OCI-LY1 (cell line): ENCODE measurements around the gene KRTAP29-1.

Source experiments
- H2AFZ ChIP-seq: fragments of 200-600 bp; sonication (generic), shearing (Covaris generic); 2 replicates; pipeline ENCODE4 v1.6.0; 2014; ENCODE audit warnings: antibody characterized with exemption, mild to moderate bottlenecking, low read length
- H3F3A ChIP-seq: fragments of 200-600 bp; sonication (generic), shearing (Covaris generic); 2 replicates; pipeline ENCODE4 v1.6.0; 2014; ENCODE audit warnings: mild to moderate bottlenecking, antibody characterized with exemption, low read length, moderate library complexity; ENCODE audit not compliant: insufficient read depth
- H3K27ac ChIP-seq: fragments of 200-600 bp; sonication (generic); 2 replicates; pipeline ENCODE4 v1.5.1; 2014; ENCODE audit warnings: low read length, mixed run types, mild to moderate bottlenecking, low read depth; ENCODE audit not compliant: poor library complexity, severe bottlenecking
- H3K27me3 ChIP-seq: fragments of 200-600 bp; sonication (generic); 2 replicates; pipeline ENCODE4 v1.6.0; 2014; ENCODE audit warnings: antibody characterized with exemption, mild to moderate bottlenecking, low read length, moderate library complexity; ENCODE audit not compliant: insufficient read depth
- H3K36me3 ChIP-seq: fragments of 200-600 bp; sonication (generic); 2 replicates; pipeline ENCODE4 v1.6.1; 2014; ENCODE audit warnings: mild to moderate bottlenecking, antibody characterized with exemption, low read length, moderate library complexity, mixed read lengths; ENCODE audit not compliant: insufficient read depth
- H3K4me1 ChIP-seq: fragments of 200-600 bp; sonication (generic); 2 replicates; pipeline ENCODE4 v1.5.1; 2014; ENCODE audit warnings: mild to moderate bottlenecking, low read length, moderate library complexity; ENCODE audit not compliant: insufficient read depth, severe bottlenecking
- H3K4me2 ChIP-seq: fragments of 200-600 bp; sonication (generic), shearing (Covaris generic); 2 replicates; pipeline ENCODE4 v1.6.1; 2014; ENCODE audit warnings: low read length
- H3K4me3 ChIP-seq: fragments of 200-600 bp; sonication (generic); 2 replicates; pipeline ENCODE4 v1.5.1; 2014; ENCODE audit warnings: low read length, low read depth, mild to moderate bottlenecking, mixed read lengths; ENCODE audit not compliant: poor library complexity, severe bottlenecking
- H3K79me2 ChIP-seq: fragments of 200-600 bp; shearing (Covaris generic); 2 replicates; pipeline ENCODE4 v1.6.1; 2016; ENCODE audit warnings: mixed run types, low read length, mixed read lengths; ENCODE audit not compliant: insufficient read depth
- H3K9ac ChIP-seq: fragments of 200-600 bp; sonication (generic), shearing (Covaris generic); 2 replicates; pipeline ENCODE4 v1.6.1; 2014; ENCODE audit warnings: mild to moderate bottlenecking, low read length, mixed read lengths
- H3K9me2 ChIP-seq: fragments of 200-600 bp; sonication (generic), shearing (Covaris generic); 2 replicates; pipeline ENCODE4 v1.6.1; 2014; ENCODE audit warnings: low read depth, mild to moderate bottlenecking, low read length, mixed read lengths
- H3K9me3 ChIP-seq: fragments of 200-600 bp; shearing (Covaris generic); 2 replicates; pipeline ENCODE4 v1.6.1; 2014; ENCODE audit warnings: low read length, mixed read lengths
- H4K20me1 ChIP-seq: fragments of 200-600 bp; sonication (generic), shearing (Covaris generic); 2 replicates; pipeline ENCODE4 v1.6.0; 2016; ENCODE audit warnings: mild to moderate bottlenecking, low read length; ENCODE audit not compliant: insufficient read depth
- EZH2 ChIP-seq: fragments of 200-600 bp; sonication (generic), shearing (Covaris generic); IDR thresholded peaks from 2 replicates; pipeline ENCODE4 v1.8.0; 2017; ENCODE audit warnings: borderline replicate concordance, mixed run types, mild to moderate bottlenecking, antibody characterized with exemption, low read length, moderate library complexity, mixed read lengths
- TF ChIP-seq, protein P1 (sequence below): fragments of 200-600 bp; sonication (generic), shearing (Covaris generic); IDR thresholded peaks from 2 replicates; pipeline ENCODE4 v1.5.1; 2017; ENCODE audit warnings: mild to moderate bottlenecking, antibody characterized with exemption, low read length, moderate library complexity, mixed read lengths

The KRTAP29-1 gene

DNA sequence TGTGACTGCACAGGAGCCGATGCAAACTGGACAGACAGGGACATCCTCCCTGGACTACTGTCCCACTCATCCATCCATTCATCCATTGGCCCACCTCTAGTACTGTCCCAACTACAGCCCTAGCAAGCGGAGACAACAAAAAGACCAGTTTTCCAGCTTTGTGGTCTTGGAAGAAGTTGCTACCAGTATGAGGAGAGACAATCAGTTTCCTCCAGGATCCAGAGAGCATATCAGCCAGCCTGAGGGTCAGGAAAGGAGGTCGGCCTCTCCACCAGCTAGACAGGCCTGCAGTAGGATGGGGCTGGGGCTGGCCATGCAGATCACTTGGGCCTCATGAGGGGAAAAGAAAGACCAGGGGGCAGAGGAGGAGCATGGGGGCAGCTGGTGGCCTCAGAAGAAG lies 31.2 kb upstream of the KRTAP29-1 start:
- Histone ChIP-seq H3K9me2 (no peaks in the 10 kb centered on the region), H3K4me1 (no peaks in the 10 kb centered on the region), H4K20me1 (no peaks in the 10 kb centered on the region), H3K4me2 (no peak overlapping the region), H3K36me3 (no peaks in the 10 kb centered on the region), H3K79me2 (no peaks in the 10 kb centered on the region), H3K4me3 (no peak overlapping the region), H3F3A (no peaks in the 10 kb centered on the region), H2AFZ (no peak overlapping the region), H3K27ac (no peak overlapping the region), H3K27me3 (no peaks in the 10 kb centered on the region), H3K9ac (no peak overlapping the region), H3K9me3 (no peaks in the 10 kb centered on the region)
- no peak for TF ChIP-seq EZH2
- TF ChIP-seq, protein P1, sequence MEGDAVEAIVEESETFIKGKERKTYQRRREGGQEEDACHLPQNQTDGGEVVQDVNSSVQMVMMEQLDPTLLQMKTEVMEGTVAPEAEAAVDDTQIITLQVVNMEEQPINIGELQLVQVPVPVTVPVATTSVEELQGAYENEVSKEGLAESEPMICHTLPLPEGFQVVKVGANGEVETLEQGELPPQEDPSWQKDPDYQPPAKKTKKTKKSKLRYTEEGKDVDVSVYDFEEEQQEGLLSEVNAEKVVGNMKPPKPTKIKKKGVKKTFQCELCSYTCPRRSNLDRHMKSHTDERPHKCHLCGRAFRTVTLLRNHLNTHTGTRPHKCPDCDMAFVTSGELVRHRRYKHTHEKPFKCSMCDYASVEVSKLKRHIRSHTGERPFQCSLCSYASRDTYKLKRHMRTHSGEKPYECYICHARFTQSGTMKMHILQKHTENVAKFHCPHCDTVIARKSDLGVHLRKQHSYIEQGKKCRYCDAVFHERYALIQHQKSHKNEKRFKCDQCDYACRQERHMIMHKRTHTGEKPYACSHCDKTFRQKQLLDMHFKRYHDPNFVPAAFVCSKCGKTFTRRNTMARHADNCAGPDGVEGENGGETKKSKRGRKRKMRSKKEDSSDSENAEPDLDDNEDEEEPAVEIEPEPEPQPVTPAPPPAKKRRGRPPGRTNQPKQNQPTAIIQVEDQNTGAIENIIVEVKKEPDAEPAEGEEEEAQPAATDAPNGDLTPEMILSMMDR = no peak

DNA sequence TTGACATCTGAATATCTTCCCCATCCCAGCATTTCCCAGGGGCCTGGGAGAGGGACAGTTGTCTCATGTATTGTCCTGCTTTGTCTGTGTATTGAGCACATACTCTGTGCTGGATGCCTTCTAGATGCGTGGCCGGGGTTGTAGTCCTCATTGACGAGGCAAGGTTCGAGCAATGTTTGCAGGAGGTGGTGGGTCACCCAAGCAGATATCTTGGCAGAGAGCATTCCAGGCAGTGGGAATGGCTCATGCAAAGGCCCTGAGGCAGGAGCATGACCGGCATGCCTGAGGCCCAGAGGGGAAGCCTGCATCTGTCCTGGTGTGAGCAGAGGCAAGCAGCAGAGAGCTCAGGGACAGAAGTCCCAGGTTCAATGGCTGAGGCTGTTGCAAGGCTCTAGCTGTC lies 30.4 kb upstream of the KRTAP29-1 start:
- TF ChIP-seq, protein P1 = no peak
- no peak for TF ChIP-seq EZH2
- H3K9ac ChIP-seq = no peak overlapping the region

DNA sequence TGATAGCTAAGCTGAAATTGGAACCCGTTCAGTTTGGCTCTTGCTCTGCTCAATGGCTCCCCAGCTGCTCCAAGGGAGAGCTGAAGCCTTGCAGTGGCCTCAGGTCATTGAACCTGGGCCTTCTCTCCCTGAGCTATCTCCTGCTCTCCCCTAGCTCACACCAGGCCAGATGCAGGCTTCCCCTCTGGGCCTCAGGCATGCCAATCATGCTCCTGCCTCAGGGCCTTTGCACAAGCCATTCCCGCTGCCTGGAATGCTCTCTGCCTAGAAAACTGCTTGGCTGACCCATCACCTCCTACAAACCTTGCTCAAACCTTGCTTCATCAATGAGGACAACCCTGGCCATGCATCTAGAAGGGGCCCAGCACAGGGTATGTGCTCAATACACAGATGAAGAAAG lies 29.6 kb upstream of the KRTAP29-1 start:
- Histone ChIP-seq H3K9ac (no peak overlapping the region), H3K4me1 (no peaks in the 10 kb centered on the region), H3K36me3 (no peaks in the 10 kb centered on the region), H3K27ac (no peak overlapping the region), H3F3A (no peaks in the 10 kb centered on the region), H4K20me1 (no peaks in the 10 kb centered on the region), H2AFZ (no peak overlapping the region), H3K27me3 (no peaks in the 10 kb centered on the region), H3K9me3 (no peaks in the 10 kb centered on the region), H3K79me2 (no peaks in the 10 kb centered on the region), H3K4me3 (no peak overlapping the region), H3K9me2 (no peaks in the 10 kb centered on the region), H3K4me2 (no peak overlapping the region)
- TF ChIP-seq, protein P1 = no peak
- no peak for TF ChIP-seq EZH2

More for the DNA sequence above, 30.4 kb upstream of the KRTAP29-1 start:
- Histone ChIP-seq H4K20me1 (no peaks in the 10 kb centered on the region), H3K9me3 (no peaks in the 10 kb centered on the region), H3K9me2 (no peaks in the 10 kb centered on the region), H3K4me3 (no peak overlapping the region), H3K27me3 (no peaks in the 10 kb centered on the region), H3K36me3 (no peaks in the 10 kb centered on the region), H3K4me2 (no peak overlapping the region), H3K79me2 (no peaks in the 10 kb centered on the region), H3K4me1 (no peaks in the 10 kb centered on the region), H3K27ac (no peak overlapping the region), H2AFZ (no peak overlapping the region), H3F3A (no peaks in the 10 kb centered on the region)
